ENCODE data around the gene C15orf39.

Gene C15orf39

DNA sequence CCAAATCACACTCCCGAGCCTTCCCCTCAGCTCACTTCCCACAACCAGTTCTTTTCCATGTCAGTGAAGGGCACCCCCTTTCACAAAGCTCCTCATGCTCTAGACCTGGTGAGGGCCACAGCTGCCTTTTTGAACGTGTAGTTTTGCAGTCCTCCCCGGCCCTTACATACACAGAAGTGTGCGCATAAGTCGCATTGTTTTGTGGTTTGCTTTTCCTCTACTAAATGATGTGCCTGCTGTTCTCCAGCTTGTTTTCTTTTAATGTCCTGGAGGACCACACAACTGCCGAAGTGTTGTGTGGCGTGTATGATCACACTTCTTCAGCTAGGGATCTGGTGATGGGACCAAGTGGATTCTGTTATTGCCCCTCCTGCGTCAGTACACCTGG is 7.6 kb downstream of the C15orf39 start:
- no peak for DNase-seq (ENCODE audit: extremely low read depth, low read depth)
- TF ChIP-seq, protein P1, sequence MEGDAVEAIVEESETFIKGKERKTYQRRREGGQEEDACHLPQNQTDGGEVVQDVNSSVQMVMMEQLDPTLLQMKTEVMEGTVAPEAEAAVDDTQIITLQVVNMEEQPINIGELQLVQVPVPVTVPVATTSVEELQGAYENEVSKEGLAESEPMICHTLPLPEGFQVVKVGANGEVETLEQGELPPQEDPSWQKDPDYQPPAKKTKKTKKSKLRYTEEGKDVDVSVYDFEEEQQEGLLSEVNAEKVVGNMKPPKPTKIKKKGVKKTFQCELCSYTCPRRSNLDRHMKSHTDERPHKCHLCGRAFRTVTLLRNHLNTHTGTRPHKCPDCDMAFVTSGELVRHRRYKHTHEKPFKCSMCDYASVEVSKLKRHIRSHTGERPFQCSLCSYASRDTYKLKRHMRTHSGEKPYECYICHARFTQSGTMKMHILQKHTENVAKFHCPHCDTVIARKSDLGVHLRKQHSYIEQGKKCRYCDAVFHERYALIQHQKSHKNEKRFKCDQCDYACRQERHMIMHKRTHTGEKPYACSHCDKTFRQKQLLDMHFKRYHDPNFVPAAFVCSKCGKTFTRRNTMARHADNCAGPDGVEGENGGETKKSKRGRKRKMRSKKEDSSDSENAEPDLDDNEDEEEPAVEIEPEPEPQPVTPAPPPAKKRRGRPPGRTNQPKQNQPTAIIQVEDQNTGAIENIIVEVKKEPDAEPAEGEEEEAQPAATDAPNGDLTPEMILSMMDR (IDR thresholded peaks at IDR 0.05; ENCODE audit: low read depth, low read length), result no peak

DNA sequence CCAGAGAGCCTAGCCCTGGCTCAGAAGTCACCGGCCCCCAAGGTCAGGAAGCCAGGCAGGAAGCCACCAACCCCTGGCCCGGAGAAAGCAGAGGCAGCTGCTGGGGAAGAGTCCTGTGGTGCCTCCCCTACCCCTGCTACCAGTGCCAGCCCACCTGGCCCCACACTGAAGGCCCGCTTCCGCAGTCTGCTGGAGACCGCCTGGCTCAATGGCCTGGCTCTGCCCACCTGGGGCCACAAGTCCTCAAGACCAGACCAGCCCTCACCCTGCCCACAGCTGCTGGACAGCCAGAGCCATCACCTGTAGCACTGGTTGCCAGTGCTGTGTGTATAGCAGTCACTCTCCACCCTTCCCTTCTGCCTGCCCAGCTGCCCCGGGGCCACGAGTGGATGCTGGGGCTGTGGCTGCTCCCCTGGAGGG is 9.1 kb downstream of the C15orf39 start:
- DNase-seq (ENCODE audit: extremely low read depth, low read depth), result no peak
- TF ChIP-seq, protein P1 (IDR thresholded peaks at IDR 0.05; ENCODE audit: low read depth, low read length), result no peak

DNA sequence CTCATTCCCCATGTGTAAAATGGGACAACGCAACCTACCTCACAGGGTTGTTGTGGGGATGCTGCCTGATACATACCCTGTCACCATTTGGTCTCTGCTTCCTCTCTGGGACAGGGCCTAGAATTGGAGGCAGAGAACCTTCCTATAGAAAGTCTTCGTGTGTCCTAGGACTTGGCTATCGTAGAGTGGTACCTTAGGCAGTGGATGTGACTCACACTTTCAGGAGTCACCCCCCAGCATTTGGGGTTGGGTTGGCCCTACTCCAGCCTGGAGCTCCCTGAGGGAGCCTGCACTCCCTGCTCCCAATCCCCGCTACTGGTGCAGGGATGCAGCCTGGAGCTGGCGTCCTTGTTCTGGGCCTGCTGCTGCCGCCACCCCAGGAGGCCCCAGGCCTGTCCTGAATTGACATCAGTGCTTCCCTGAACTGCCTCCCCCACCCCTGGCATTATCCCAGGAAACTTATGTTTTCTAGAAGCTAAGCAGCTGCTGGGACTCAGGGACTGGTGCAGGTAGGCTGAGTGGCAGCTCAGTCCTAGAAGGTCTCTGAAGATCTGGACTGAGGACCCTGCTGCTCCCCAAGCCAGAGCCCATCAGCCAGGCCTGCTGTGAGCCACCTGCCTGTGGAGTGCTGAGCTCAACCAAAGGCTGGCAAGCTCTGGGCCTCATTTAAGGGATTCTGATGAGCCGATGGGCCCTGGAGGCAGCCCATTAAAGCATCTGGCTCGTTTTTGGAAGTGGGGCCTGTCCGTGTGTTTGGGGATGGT is 9.9 kb downstream of the C15orf39 start:
- TF ChIP-seq, protein P1 (IDR thresholded peaks at IDR 0.05; ENCODE audit: low read depth, low read length), result no peak
- no peak for DNase-seq (ENCODE audit: extremely low read depth, low read depth)

DNA sequence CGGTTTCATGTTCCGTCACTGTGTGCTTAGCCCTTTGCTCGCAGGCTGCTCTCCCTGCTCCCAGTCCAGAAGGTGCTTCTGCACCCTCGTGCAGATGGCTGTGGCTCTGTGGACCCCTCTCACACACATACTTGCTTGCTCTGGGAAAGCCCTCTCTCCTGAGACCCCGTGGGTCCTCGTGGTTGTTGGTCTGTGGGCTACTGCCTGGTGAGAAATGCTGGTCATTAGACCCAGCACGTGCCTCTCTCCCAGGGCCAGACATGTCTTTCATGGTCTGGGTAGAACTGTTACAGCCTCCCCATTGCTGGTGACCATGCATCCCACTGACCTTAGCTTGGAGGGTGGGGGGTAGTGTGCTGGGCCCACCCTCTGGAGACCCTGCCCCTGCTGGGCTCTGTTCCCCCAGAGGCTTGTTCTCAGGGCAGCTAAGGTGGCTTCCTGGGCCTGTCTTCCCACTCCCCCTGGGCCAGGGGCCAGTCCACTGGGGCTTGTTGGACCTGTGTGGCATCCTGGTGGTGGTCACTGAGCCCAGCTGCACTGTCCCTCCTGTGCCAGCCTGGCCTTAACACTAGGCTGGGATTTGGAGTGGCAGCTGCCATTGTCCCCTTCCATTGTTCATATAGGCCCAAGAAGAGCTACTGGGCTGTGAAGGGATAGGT is 10.6 kb downstream of the C15orf39 start:
- TF ChIP-seq, protein P1 (IDR thresholded peaks at IDR 0.05; ENCODE audit: low read depth, low read length), result no peak
- DNase-seq (ENCODE audit: extremely low read depth, low read depth), result no peak

DNA sequence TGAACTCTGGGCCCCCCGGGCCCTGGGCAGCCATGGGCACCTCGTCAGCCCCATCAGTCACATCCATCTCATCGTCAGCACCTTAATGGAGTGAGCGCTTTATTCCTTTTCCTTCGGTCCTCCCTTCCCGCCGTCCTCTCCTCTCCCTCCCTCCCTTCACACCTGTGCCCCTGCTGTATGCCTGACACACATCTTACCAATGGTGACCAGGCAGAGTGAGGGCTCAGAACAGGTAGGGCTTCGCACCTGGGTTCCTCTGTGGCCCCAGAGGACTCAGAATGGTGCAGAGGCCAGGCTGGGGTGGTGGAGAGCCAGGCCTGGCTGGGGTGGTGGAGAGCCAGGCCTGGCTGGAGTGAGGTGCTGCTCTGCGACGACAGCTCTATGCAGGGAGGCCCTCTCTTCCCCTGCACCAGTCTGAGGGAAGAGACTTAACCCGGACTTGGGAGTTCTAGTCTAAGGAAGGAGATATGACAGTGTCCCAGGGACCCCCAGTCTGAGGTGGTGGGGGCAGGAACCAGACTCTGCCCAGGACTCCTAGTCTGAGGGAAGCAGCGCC is 11.6 kb downstream of the C15orf39 start:
- TF ChIP-seq, protein P1 (IDR thresholded peaks at IDR 0.05; ENCODE audit: low read depth, low read length), result no peak
- DNase-seq (ENCODE audit: extremely low read depth, low read depth), result no peak

DNA sequence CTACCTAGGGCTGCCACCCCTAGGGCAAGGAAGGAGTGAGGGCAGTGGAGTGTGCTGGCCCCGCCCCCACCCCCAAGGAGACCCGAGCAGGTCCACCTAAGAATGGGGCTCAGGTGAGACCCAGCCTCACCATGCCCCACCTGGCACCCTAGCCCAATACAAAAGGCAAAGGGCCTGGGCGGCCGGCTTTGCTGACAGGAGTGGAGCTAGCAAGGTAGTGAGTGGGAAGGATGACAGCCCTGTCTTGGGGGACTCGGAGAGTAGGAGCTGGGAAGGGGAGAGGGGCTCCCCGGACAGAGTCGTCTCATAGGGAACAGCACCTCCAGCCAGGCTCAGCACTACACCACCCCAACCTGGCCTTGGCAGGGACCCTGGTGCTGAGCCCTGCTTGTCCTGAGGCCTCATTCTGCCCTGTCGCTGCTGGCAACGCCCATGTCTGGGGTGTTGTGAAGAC is 12.1 kb downstream of the C15orf39 start:
- DNase-seq (ENCODE audit: extremely low read depth, low read depth), result no peak
- TF ChIP-seq, protein P1 (IDR thresholded peaks at IDR 0.05; ENCODE audit: low read depth, low read length), result no peak
